Upper lobe of left lung (tissue), 6 donors: ENCODE measurements around the gene ADAMTS4. TPM values are rescaled to one million over a fixed set of nuclear protein-coding genes. Genes with fewer than 3 reads are reported as not detected.

ENCODE experiments used
- ATAC-seq, 2 donors: fragments of 200-7000 bp; cut with Tn5 transposase; one replicate each; pipeline ENCODE4 v1.9.1; 2022; ENCODE audit warnings: mild to moderate bottlenecking in 2 of 2, moderate library complexity in 2 of 2; ENCODE audit not compliant: low FRiP score in 2 of 2
- DNase-seq, 2 donors: peaks; one replicate each; pipeline ENCODE4 v3.0.0-alpha.2; 2019 to 2020
- H3K27ac ChIP-seq, 4 donors: fragments of 200-600 bp; sonication (generic); one replicate each; pipeline ENCODE4 v1.5.1; 2016 to 2019
- H3K27me3 ChIP-seq, 4 donors: fragments of 200-600 bp; sonication (generic); one replicate each; pipeline ENCODE4 v1.5.1; 2017 to 2019
- H3K36me3 ChIP-seq, 4 donors: fragments of 200-600 bp; sonication (generic); one replicate each; pipeline ENCODE4 v1.5.1; 2016 to 2019
- H3K4me1 ChIP-seq, 4 donors: fragments of 200-600 bp; sonication (generic); one replicate each; pipeline ENCODE4 v1.5.1; 2018 to 2019
- H3K4me3 ChIP-seq, 4 donors: fragments of 200-600 bp; sonication (generic); one replicate each; pipeline ENCODE4 v1.5.1; 2017 to 2019; ENCODE audit warnings: mild to moderate bottlenecking in 2 of 4, moderate library complexity in 1 of 4
- H3K9me3 ChIP-seq, 4 donors: fragments of 200-600 bp; sonication (generic); one replicate each; pipeline ENCODE4 v1.5.1; 2018 to 2019
- CTCF ChIP-seq, 6 experiments: fragments of 450-650 bp in 4 of 6; fragments of 200-600 bp in 2 of 6; sonication (generic) in 2 of 6; IDR thresholded peaks; one replicate each; pipeline ENCODE4 v1.5.1; 2016 to 2019; ENCODE audit warnings: antibody characterized with exemption in 6 of 6
- EP300 ChIP-seq, 4 donors: sonication (generic); formaldehyde crosslinking; IDR thresholded peaks; one replicate each; pipeline ENCODE4 v1.5.1; 2017; ENCODE audit warnings: antibody characterized with exemption in 4 of 4, control low read depth in 2 of 4
- POLR2A ChIP-seq, 4 donors: fragments of 450-650 bp; IDR thresholded peaks; one replicate each; pipeline ENCODE4 v1.5.1; 2016 to 2017; ENCODE audit warnings: antibody characterized with exemption in 4 of 4, mild to moderate bottlenecking in 2 of 4
- POLR2AphosphoS5 ChIP-seq, 2 donors: sonication (generic); formaldehyde crosslinking; IDR thresholded peaks; one replicate each; pipeline ENCODE4 v1.5.1; 2017; ENCODE audit warnings: antibody characterized with exemption in 2 of 2
- WGBS, 2 donors: methylation state at CpG; one replicate each; pipeline ENCODE4 v1.1.5; 2017 to 2018; 5-methylcytosine and 5-hydroxymethylcytosine counted together
- total RNA-seq, 6 donors: library from RNA; depleted of rRNA in 4 of 6; stranded (reverse); fragments of >200 nt in 4 of 6; gene quantifications; one replicate each; pipeline versions ENCODE4 v1.1.0 to v1.2.1, GENCODE V29; 2016 to 2021
- donor health status: DM: no; HTN: no; CAD: no; lungs with moderate emphysema.
- donor health status: DM: no; HTN: yes; CAD: no; lungs with severe emphysema.

Gene ADAMTS4
- total RNA-seq, 6 donors from 2014 or later: 0.91 to 18.6 (median 3.0) TPM

- DNase-seq: no peak
- TF ChIP-seq POLR2A (IDR thresholded peaks at IDR 0.05) (no peak), POLR2AphosphoS5 (IDR thresholded peaks at IDR 0.05) (no peak), CTCF (IDR thresholded peaks at IDR 0.05) (no peak), EP300 (IDR thresholded peaks at IDR 0.05) (no peak)
- no peak for ATAC-seq
- Histone ChIP-seq H3K4me1 (no peaks in the 10 kb centered on the region), H3K36me3 (no peaks in the 10 kb centered on the region), H3K4me3 (no peak overlapping the region), H3K27me3 (no peaks in the 10 kb centered on the region), H3K27ac (no peak overlapping the region), H3K9me3 (no peaks in the 10 kb centered on the region)
- 77 to 92% methylated on average over 3 of the region's 3 CpGs for WGBS, 2 donors
Measured at GRCh38 chr1:161145832-161146231, 53.0 kb downstream of the ADAMTS4 start.

GRCh38 chr1:161140755-161141400, 58.0 kb downstream of the ADAMTS4 start:
- 97% methylated on average over 29 of the region's 29 CpGs for WGBS, 2 donors
- Histone ChIP-seq H3K27me3 (no peaks in the 10 kb centered on the region), H3K36me3 (no peaks in the 10 kb centered on the region), H3K4me1 (peaks cover 3 to 17% (median 13%) of the 10 kb centered on the region in 4 donors), H3K4me3 (no peak overlapping the region), H3K27ac (no peak overlapping the region), H3K9me3 (no peaks in the 10 kb centered on the region)
- DNase-seq (peak in 1 of 2 donors; percentile 78), ATAC-seq (no peak)
- TF ChIP-seq EP300 (IDR thresholded peaks at IDR 0.05): no peak
- TF ChIP-seq POLR2A (IDR thresholded peaks at IDR 0.05): no peak
- no peak for TF ChIP-seq POLR2AphosphoS5 (IDR thresholded peaks at IDR 0.05)
- TF ChIP-seq CTCF (IDR thresholded peaks at IDR 0.05): no peak

DNA sequence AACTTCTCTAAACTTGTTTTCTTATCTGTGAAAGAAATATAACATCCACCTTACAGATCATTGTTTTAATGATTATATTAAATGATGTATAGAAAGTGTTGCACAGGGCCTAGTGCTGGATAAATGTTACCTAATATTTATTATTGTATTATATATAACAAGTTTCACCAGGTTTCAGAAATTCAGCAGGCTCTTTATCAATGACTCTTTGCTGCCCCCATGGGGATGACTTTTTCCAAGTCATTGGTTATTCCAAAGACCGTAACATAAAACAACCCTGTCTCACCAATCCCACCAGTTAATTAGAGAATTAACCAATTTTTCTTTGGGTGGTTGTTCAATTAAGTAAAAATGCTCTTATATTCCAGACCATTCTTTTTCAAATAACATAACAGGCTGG, 59.1 kb downstream of the ADAMTS4 start:
- no peaks in the 10 kb centered on the region for H3K27me3 ChIP-seq
- H3K27ac ChIP-seq: no peak overlapping the region
- no peaks in the 10 kb centered on the region for H3K9me3 ChIP-seq
- peaks cover 3 to 19% (median 13%) of the 10 kb centered on the region in 4 donors for H3K4me1 ChIP-seq
- peaks cover 0 to 1% (median 0%) of the 10 kb centered on the region in 4 donors for H3K36me3 ChIP-seq
- ATAC-seq (peak in 1 of 2 donors; percentile 64), DNase-seq (no peak)
- H3K4me3 ChIP-seq: no peak overlapping the region
- 52 to 55% methylated on average over 1 of the region's 1 CpG for WGBS, 2 donors
- TF ChIP-seq CTCF (IDR thresholded peaks at IDR 0.05) (peak in 3 of 6 experiments; percentile 21 to 35 (median 30)), POLR2A (IDR thresholded peaks at IDR 0.05) (no peak)

GRCh38 chr1:161138431-161138830, 60.4 kb downstream of the ADAMTS4 start:
- 68 to 74% methylated on average over 1 of the region's 1 CpG for WGBS, 2 donors

More at GRCh38 chr1:161138431-161138830, 60.4 kb downstream of the ADAMTS4 start:
- no peak for DNase-seq
- no peak for ATAC-seq
- Histone ChIP-seq H3K27ac (peak overlapping the region in 2 of 4 donors; percentile 14 to 57), H3K27me3 (no peaks in the 10 kb centered on the region), H3K4me3 (no peak overlapping the region), H3K9me3 (no peaks in the 10 kb centered on the region), H3K36me3 (peaks cover 0 to 6% (median 0%) of the 10 kb centered on the region in 4 donors), H3K4me1 (peaks cover 16 to 32% (median 25%) of the 10 kb centered on the region in 4 donors)
- TF ChIP-seq POLR2A (IDR thresholded peaks at IDR 0.05): no peak
- TF ChIP-seq POLR2AphosphoS5 (IDR thresholded peaks at IDR 0.05): no peak
- no peak for TF ChIP-seq CTCF (IDR thresholded peaks at IDR 0.05)
- TF ChIP-seq EP300 (IDR thresholded peaks at IDR 0.05): no peak
